Fibroblast of skin of right biceps (primary cell): ENCODE data around the gene TMEM52B.
"Not testable (repeated sequence)": the region's sequence is repeated elsewhere in the genome, so short reads cannot be mapped to it uniquely, and the experiment has no call there.

Experiments
- DNase-seq: peaks from one replicate; pipeline ENCODE4 v3.0.0-alpha.2; 2013

The TMEM52B gene

DNA sequence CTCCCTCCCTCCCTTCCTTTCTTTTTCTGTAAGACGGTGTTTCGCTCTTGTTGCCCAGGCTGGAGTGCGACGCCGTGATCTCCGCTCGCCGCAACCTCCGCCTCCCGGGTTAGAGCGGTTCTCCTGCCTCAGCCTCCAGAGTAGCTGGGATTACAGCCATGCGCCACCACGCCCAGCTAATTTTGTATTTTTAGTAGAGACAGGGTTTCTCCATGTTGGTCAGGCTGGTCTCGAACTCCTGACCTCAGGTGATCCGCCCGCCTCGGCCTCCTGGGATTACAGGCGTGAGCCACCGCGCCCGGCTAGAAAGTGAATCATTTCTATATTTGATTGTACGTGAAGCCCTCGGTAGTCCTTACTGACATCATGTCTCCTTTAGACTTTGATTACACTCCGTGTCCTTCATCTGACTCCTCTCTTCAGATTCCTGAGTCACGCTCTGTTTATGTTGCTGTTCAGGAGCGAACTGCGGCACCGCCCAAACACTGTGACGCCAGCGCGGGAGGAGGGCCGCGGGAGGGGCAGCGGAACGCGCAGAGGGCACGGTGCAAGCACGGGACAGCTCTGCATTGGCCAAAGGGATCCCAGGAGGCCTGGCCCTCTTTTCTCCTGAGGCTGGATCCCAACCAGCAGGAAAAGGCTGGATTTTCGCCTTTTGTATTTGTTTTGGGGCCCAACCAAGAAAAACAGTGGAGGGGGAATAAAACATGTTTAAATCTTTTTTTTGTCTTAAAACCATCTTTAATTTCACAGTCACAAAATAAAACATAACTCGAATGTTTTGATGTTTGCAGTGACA lies 33.3 kb downstream of the TMEM52B start:
- DNase-seq = peak; percentile 99

GRCh38 chr12:10212739-10213131 lies 33.9 kb downstream of the TMEM52B start, which contains the start of gene GABARAPL1:
Gene GABARAPL1, plus strand, starts transcription at chr12:10212877. Its CDS starts 253 bp downstream, at chr12:10213130.
- DNase-seq = peak; percentile 83

- DNase-seq = peak; percentile 78
These were observed 34.6 kb downstream of the TMEM52B start for GRCh38 chr12:10213168-10214135.

- DNase-seq = peak; percentile 77
These were observed 35.5 kb downstream of the TMEM52B start for GRCh38 chr12:10214136-10214894.

- DNase-seq = no peak
These were observed 36.0 kb downstream of the TMEM52B start for GRCh38 chr12:10214895-10215267.

- DNase-seq = no peak
These were observed 36.6 kb downstream of the TMEM52B start for GRCh38 chr12:10215436-10215835.

- not testable (repeated sequence) for DNase-seq
These were observed 37.1 kb downstream of the TMEM52B start for GRCh38 chr12:10215946-10216345.

DNA sequence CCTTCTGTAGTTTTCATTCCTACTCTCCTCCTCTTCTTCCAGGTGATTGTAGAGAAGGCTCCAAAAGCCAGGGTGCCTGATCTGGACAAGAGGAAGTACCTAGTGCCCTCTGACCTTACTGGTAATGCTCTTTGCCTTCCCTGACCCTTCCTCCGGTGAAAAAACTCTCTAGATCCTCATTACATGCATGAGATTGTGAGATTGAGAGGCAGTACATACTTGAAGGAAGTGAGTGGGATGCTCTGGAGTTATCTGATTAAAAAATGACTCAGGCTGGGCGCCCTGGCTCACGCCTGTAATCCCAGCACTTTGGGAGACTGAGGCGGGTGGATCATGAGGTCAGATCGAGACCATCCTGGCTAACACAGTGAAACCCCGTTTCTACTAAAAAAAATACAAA lies 39.2 kb downstream of the TMEM52B start:
- DNase-seq = no peak

GRCh38 chr12:10220398-10221077 lies 41.7 kb downstream of the TMEM52B start:
- no peak for DNase-seq

GRCh38 chr12:10221846-10222245 lies 43.0 kb downstream of the TMEM52B start:
- DNase-seq = no peak

DNA sequence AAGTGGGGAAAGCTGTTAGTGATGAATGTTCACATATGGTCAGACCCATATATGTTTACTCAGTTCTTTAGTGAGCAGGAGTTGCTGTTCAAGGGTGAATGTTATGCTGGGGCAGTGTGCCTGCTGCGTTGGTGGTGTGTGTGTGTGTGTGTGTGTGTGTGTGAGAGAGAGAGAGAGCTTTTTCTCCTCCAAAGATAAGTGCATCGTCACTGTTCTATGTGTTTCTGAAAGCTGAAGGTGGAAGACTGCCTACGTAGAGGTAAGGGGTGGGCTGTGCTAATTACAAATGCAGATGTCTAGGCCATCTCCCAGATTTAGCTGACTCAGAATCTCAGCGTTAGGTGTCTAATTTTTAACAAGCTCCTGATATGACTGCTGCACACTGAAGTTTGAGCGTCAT lies 44.4 kb downstream of the TMEM52B start:
- DNase-seq = no peak

GRCh38 chr12:10225426-10225825 lies 46.6 kb downstream of the TMEM52B start:
- not testable (repeated sequence) for DNase-seq

GRCh38 chr12:10226086-10226485 lies 47.3 kb downstream of the TMEM52B start:
- no peak for DNase-seq

GRCh38 chr12:10226731-10227130 lies 47.9 kb downstream of the TMEM52B start:
- DNase-seq = no peak

- DNase-seq = no peak
These were observed 48.8 kb downstream of the TMEM52B start for GRCh38 chr12:10227648-10228047.

GRCh38 chr12:10234562-10234961 lies 55.7 kb downstream of the TMEM52B start:
- no peak for DNase-seq

DNA sequence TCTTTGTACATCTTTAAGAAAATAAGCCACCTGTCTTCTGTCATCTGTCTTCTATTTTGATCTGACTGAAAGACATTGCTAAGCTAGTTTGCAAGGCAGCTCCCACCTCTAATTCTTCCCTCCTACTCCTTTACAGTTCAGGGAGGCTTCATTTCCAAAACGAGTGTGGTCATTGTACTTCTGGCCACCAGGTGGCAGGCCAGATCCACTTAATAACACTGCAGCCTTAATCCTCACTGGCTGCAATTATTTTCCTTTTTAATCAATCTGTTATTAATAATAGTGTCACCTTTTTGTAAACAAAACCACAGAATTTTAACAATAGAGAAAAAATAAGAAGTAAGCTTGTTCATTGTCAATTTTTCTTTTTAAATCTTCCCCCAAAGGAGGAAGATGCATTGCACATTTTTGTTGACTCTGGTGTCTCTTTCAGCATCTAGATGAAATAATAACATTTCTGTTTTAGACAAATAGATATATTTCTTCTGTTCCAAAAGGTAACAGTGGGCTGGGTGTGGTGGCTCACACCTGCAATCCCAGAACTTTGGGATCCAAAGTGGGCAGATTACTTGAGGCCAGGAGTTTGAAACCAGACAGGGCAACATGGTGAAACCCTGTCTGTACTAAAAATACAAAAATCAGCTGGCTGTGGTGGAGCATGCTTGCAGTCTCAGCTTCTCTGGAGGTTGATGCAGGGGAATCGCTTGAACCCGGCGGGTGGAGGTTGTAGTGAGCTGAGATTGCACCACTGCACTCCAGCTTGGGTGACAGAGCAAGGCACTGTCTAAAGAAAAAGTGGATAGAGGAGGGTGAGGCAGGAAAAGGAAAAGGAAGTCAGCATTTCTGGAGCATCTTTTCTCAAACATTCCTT lies 57.2 kb downstream of the TMEM52B start:
- peak; percentile 36 for DNase-seq

GRCh38 chr12:10236720-10237119 lies 57.9 kb downstream of the TMEM52B start:
- DNase-seq = no peak

GRCh38 chr12:10238526-10238925 lies 59.7 kb downstream of the TMEM52B start:
- no peak for DNase-seq

DNA sequence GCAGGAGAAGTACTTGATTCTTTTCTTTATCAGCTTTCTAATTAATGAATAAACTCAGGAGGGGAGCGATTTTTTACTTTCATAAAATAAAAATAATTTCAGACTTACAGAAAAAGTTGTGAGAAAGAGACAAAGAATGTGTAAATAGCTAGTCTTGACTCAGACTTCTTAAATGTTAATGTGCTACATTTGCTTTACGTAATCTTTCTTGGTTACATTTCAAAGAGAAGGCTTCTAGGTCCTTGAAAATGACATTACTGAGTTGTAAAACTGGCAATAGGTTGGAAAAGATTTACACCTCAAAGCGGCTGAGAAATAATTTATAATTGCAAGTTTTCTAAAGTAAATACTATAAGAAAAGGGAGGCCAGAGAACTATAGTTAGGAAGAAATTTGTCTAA lies 62.5 kb downstream of the TMEM52B start:
- no peak for DNase-seq
